Endothelial cell of umbilical vein (primary cell): Measurements from ENCODE around the gene TMED8.

ENCODE experiments used
- CTCF ChIP-seq, 2 donors: IDR thresholded peaks; 1 replicate in 1 of 2; 2 replicates in 1 of 2; pipeline ENCODE4 v1.5.1; 2011; ENCODE audit warnings: low read length in 2 of 2, mild to moderate bottlenecking in 2 of 2, moderate library complexity in 2 of 2, control low read depth in 1 of 2, inconsistent platforms in 1 of 2, low read depth in 1 of 2; ENCODE audit not compliant: insufficient read depth in 1 of 2; ENCODE audit errors: extremely low read depth in 1 of 2
- EZH2 ChIP-seq: IDR thresholded peaks from 2 replicates; pipeline ENCODE4 v1.6.1; 2012; ENCODE audit warnings: borderline replicate concordance, low read depth, mild to moderate bottlenecking, moderate library complexity, low read length, inconsistent platforms; ENCODE audit not compliant: severe bottlenecking
- JUN ChIP-seq: IDR thresholded peaks from 2 replicates; pipeline ENCODE4 v1.6.1; 2011; ENCODE audit warnings: borderline replicate concordance, low read depth; ENCODE audit not compliant: insufficient read length, insufficient read depth
- MAX ChIP-seq: IDR thresholded peaks from 2 replicates; pipeline ENCODE4 v1.6.1; 2011; ENCODE audit not compliant: insufficient read depth, insufficient read length
- MYC ChIP-seq: IDR thresholded peaks from one replicate; pipeline ENCODE4 v1.6.1; 2011; ENCODE audit warnings: mild to moderate bottlenecking, low read depth, low read length
- POLR2A ChIP-seq: IDR thresholded peaks from 2 replicates; pipeline ENCODE4 v1.6.1; 2012; ENCODE audit warnings: low read depth, mild to moderate bottlenecking, control low read depth, low read length
- POLR2AphosphoS5 ChIP-seq: IDR thresholded peaks from 2 replicates; pipeline ENCODE4 v1.6.1; 2012; ENCODE audit warnings: low read depth, mild to moderate bottlenecking, control low read depth, low read length, moderate library complexity; ENCODE audit not compliant: insufficient read depth

GRCh38 chr14:77323571-77323970 is 53.3 kb downstream of the TMED8 start:
- no peak for TF ChIP-seq CTCF (IDR thresholded peaks at IDR 0.05; ENCODE audit: extremely low read depth in 1 of 2, insufficient read depth in 1 of 2, low read depth in 1 of 2, low read length in 2 of 2)
- no peak for TF ChIP-seq MYC
- no peak for TF ChIP-seq POLR2A
- TF ChIP-seq JUN: no peak
- no peak for TF ChIP-seq EZH2
- no peak for TF ChIP-seq MAX
- TF ChIP-seq POLR2AphosphoS5: no peak
